Sigmoid colon (tissue), 7 donors: ENCODE results near the gene TMEM255B. TPM values are rescaled to one million over a fixed set of nuclear protein-coding genes. Genes with fewer than 3 reads are reported as not detected.
"Not testable (repeated sequence)": the region's sequence is repeated elsewhere in the genome, so short reads cannot be mapped to it uniquely, and the experiment has no call there.

Experiments used
- DNase-seq: peaks from one replicate; pipeline ENCODE4 v3.0.0-alpha.2; 2019
- H3K27ac ChIP-seq, 4 donors: fragments of 200-600 bp; sonication (generic); one replicate each; pipeline ENCODE4 v1.5.1; 2016 to 2019; ENCODE audit warnings: mild to moderate bottlenecking in 1 of 4
- H3K27me3 ChIP-seq, 3 donors: fragments of 200-600 bp; sonication (generic); one replicate each; pipeline ENCODE4 v1.5.1; 2019; ENCODE audit warnings: mild to moderate bottlenecking in 1 of 3
- H3K36me3 ChIP-seq, 4 donors: fragments of 200-600 bp; sonication (generic); one replicate each; pipeline ENCODE4 v1.5.1; 2016 to 2019
- H3K4me1 ChIP-seq, 4 donors: fragments of 200-600 bp; sonication (generic); one replicate each; pipeline ENCODE4 v1.5.1; 2017 to 2019
- H3K4me3 ChIP-seq, 4 donors: fragments of 200-600 bp; sonication (generic); one replicate each; pipeline ENCODE4 v1.5.1; 2017 to 2019; ENCODE audit warnings: mild to moderate bottlenecking in 2 of 4, moderate library complexity in 1 of 4
- H3K9me3 ChIP-seq, 4 donors: fragments of 200-600 bp in 3 of 4; sonication (generic) in 3 of 4; one replicate each; pipeline versions ENCODE4 v1.5.1 to v1.6.1; 2013 to 2019
- CTCF ChIP-seq, 4 experiments: fragments of 450-650 bp in 3 of 4; fragments of 200-600 bp in 1 of 4; IDR thresholded peaks; one replicate each; pipeline ENCODE4 v1.5.1; 2016 to 2019; ENCODE audit warnings: antibody characterized with exemption in 4 of 4, mild to moderate bottlenecking in 3 of 4, moderate library complexity in 2 of 4
- EP300 ChIP-seq, 4 donors: sonication (generic); formaldehyde crosslinking; IDR thresholded peaks; one replicate each; pipeline ENCODE4 v1.6.1; 2017; ENCODE audit warnings: antibody characterized with exemption in 4 of 4
- POLR2A ChIP-seq, 2 donors: fragments of 450-650 bp; IDR thresholded peaks; one replicate each; pipeline ENCODE4 v1.6.1; 2016; ENCODE audit warnings: antibody characterized with exemption in 2 of 2, mild to moderate bottlenecking in 2 of 2, moderate library complexity in 2 of 2
- POLR2AphosphoS5 ChIP-seq, 4 donors: sonication (generic); formaldehyde crosslinking; IDR thresholded peaks; one replicate each; pipeline ENCODE4 v1.6.1; 2017; ENCODE audit warnings: antibody characterized with exemption in 4 of 4
- WGBS, 2 donors: extraction: QIAGEN DNeasy Blood & Tissue Kit; methylation state at CpG; one replicate each; pipeline ENCODE4 v1.1.7; 2013; 5-methylcytosine and 5-hydroxymethylcytosine counted together
- intact Hi-C: fragments of 100-400 bp; cut with DNase I; formaldehyde crosslinking; loops from one replicate; pipeline ENCODE4 v1.15.1; 2023
- polyA plus RNA-seq, 3 donors: library from polyadenylated mRNA; stranded (reverse); fragments of 200-250 nt; gene quantifications; one replicate each; pipeline ENCODE4 v1.2.3, GENCODE V29; 2013
- total RNA-seq, 4 donors: library from RNA; depleted of rRNA; stranded (reverse); fragments of >200 nt; gene quantifications; one replicate each; pipeline ENCODE4 v1.1.0, GENCODE V29; 2016
- donor health status: healthy with polysubstance abuse.
- donor health status: Bipolar disorder and iron deficiency.
- donor health status: healthy.

Gene TMEM255B
- total and polyA plus RNA-seq, 7 donors, result 0.60 to 11.1 (median 4.3) TPM

GRCh38 chr13:113749967-113750366, 9.1 kb upstream of the TMEM255B start:
- H3K4me3 ChIP-seq, result no peak overlapping the region
- no peak overlapping the region for H3K27ac ChIP-seq
- H3K27me3 ChIP-seq, result peaks cover 0 to 10% (median 0%) of the 10 kb centered on the region in 3 donors
- no peak for TF ChIP-seq EP300 (IDR thresholded peaks at IDR 0.05)
- no peak for TF ChIP-seq POLR2AphosphoS5 (IDR thresholded peaks at IDR 0.05)
- WGBS, 2 donors, result 91 to 96% methylated on average over 11 of the region's 11 CpGs
- intact Hi-C loops, result no loop called here
- H3K36me3 ChIP-seq, result no peaks in the 10 kb centered on the region
- H3K9me3 ChIP-seq, result no peaks in the 10 kb centered on the region
- no peaks in the 10 kb centered on the region for H3K4me1 ChIP-seq
- DNase-seq, result no peak

- Histone ChIP-seq H3K4me1 (no peaks in the 10 kb centered on the region), H3K36me3 (no peaks in the 10 kb centered on the region), H3K27ac (no peak overlapping the region), H3K27me3 (peaks cover 0 to 19% (median 0%) of the 10 kb centered on the region in 3 donors), H3K9me3 (no peaks in the 10 kb centered on the region), H3K4me3 (no peak overlapping the region)
- intact Hi-C loops, result no loop called here
- TF ChIP-seq POLR2A (IDR thresholded peaks at IDR 0.05) (no peak), CTCF (IDR thresholded peaks at IDR 0.05) (no peak), EP300 (IDR thresholded peaks at IDR 0.05) (no peak), POLR2AphosphoS5 (IDR thresholded peaks at IDR 0.05) (no peak)
- no peak for DNase-seq
- WGBS, 2 donors, result 93% methylated on average over 23 of the region's 23 CpGs
Observed at GRCh38 chr13:113750554-113751399, 8.2 kb upstream of the TMEM255B start.

- peaks cover 0 to 19% (median 0%) of the 10 kb centered on the region in 3 donors for H3K27me3 ChIP-seq
- no peak overlapping the region for H3K4me3 ChIP-seq
- no peak overlapping the region for H3K27ac ChIP-seq
- no peaks in the 10 kb centered on the region for H3K36me3 ChIP-seq
- no peak for DNase-seq
- H3K4me1 ChIP-seq, result no peaks in the 10 kb centered on the region
- TF ChIP-seq CTCF (IDR thresholded peaks at IDR 0.05), result no peak
- no peak for TF ChIP-seq POLR2AphosphoS5 (IDR thresholded peaks at IDR 0.05)
- no peak for TF ChIP-seq EP300 (IDR thresholded peaks at IDR 0.05)
- intact Hi-C loops, result no loop called here
- H3K9me3 ChIP-seq, result no peaks in the 10 kb centered on the region
- WGBS, 2 donors, result 96% methylated on average over 19 of the region's 19 CpGs
Observed at GRCh38 chr13:113751491-113751890, 7.5 kb upstream of the TMEM255B start.

GRCh38 chr13:113752211-113752986, 6.6 kb upstream of the TMEM255B start:
- H3K27me3 ChIP-seq, result peaks cover 0 to 19% (median 0%) of the 10 kb centered on the region in 3 donors
- 96 to 97% methylated on average over 68 to 78 of the region's 78 CpGs for WGBS, 2 donors
- H3K9me3 ChIP-seq, H3K4me1 ChIP-seq, H3K36me3 ChIP-seq, H3K27ac ChIP-seq, DNase-seq, intact Hi-C loops, H3K4me3 ChIP-seq: not testable (repeated sequence)

GRCh38 chr13:113753171-113753570, 5.9 kb upstream of the TMEM255B start:
- TF ChIP-seq CTCF (IDR thresholded peaks at IDR 0.05) (no peak), EP300 (IDR thresholded peaks at IDR 0.05) (no peak), POLR2A (IDR thresholded peaks at IDR 0.05) (no peak), POLR2AphosphoS5 (IDR thresholded peaks at IDR 0.05) (no peak)
- H3K4me3 ChIP-seq, result no peak overlapping the region
- no peak overlapping the region for H3K27ac ChIP-seq
- no peak for DNase-seq
- peaks cover 0 to 6% (median 1%) of the 10 kb centered on the region in 4 donors for H3K4me1 ChIP-seq
- H3K9me3 ChIP-seq, result no peaks in the 10 kb centered on the region
- intact Hi-C loops, result no loop called here
- no peaks in the 10 kb centered on the region for H3K36me3 ChIP-seq
- H3K27me3 ChIP-seq, result peaks cover 0 to 19% (median 0%) of the 10 kb centered on the region in 3 donors
- whole genome bisulfite sequencing, 2 donors, result 44 to 76% methylated on average over 11 of the region's 11 CpGs
